ENCODE data around the gene TMEM184A. TPM values are rescaled to one million over a fixed set of nuclear protein-coding genes. Genes with fewer than 3 reads are reported as not detected.
"Not testable (repeated sequence)": the region's sequence is repeated elsewhere in the genome, so short reads cannot be mapped to it uniquely, and the experiment has no call there.

The TMEM184A gene
- total RNA-seq, 4 donors from 2014 or later = 0.19 to 3.1 (median 0.32) TPM; not detected in 1

GRCh38 chr7:1520539-1521234, 35.3 kb downstream of the TMEM184A start:
- ATAC-seq (ENCODE audit: low FRiP score) (no peak), DNase-seq (ENCODE audit: low spot score) (no peak)
- no peak for TF ChIP-seq CTCF (IDR thresholded peaks at IDR 0.05)

GRCh38 chr7:1519322-1519922, 36.6 kb downstream of the TMEM184A start:
- not testable (repeated sequence) for ATAC-seq (ENCODE audit: low FRiP score); DNase-seq (ENCODE audit: low spot score)

- DNase-seq (ENCODE audit: low spot score) = no peak
- no peak for ATAC-seq (ENCODE audit: low FRiP score)
- no peak for TF ChIP-seq CTCF (IDR thresholded peaks at IDR 0.05)
Measured at GRCh38 chr7:1516586-1517251, 39.3 kb downstream of the TMEM184A start.

GRCh38 chr7:1515509-1515967, 40.5 kb downstream of the TMEM184A start:
- not testable (repeated sequence) for ATAC-seq (ENCODE audit: low FRiP score); DNase-seq (ENCODE audit: low spot score)

- ATAC-seq (ENCODE audit: low FRiP score) (no peak), DNase-seq (ENCODE audit: low spot score) (no peak)
- no peak for TF ChIP-seq CTCF (IDR thresholded peaks at IDR 0.05)
Measured at GRCh38 chr7:1514995-1515401, 41.0 kb downstream of the TMEM184A start.

- DNase-seq (ENCODE audit: low spot score) = no peak
- ATAC-seq (ENCODE audit: low FRiP score) = no peak
- no peak for TF ChIP-seq CTCF (IDR thresholded peaks at IDR 0.05)
Measured at GRCh38 chr7:1514407-1514806, 41.6 kb downstream of the TMEM184A start.

GRCh38 chr7:1513657-1514095, 42.3 kb downstream of the TMEM184A start:
- no peak for TF ChIP-seq CTCF (IDR thresholded peaks at IDR 0.05)
- DNase-seq (ENCODE audit: low spot score) (peak; percentile 29), ATAC-seq (ENCODE audit: low FRiP score) (peak; percentile 45)
